ENCODE data around the gene CDK12. TPM values are rescaled to one million over a fixed set of nuclear protein-coding genes. Genes with fewer than 3 reads are reported as not detected.

The CDK12 gene
- total and polyA plus RNA-seq, 2 donors (not counting 1 experiment from before 2014, with no cell fraction given), result 19.4 to 24.9 TPM

DNA sequence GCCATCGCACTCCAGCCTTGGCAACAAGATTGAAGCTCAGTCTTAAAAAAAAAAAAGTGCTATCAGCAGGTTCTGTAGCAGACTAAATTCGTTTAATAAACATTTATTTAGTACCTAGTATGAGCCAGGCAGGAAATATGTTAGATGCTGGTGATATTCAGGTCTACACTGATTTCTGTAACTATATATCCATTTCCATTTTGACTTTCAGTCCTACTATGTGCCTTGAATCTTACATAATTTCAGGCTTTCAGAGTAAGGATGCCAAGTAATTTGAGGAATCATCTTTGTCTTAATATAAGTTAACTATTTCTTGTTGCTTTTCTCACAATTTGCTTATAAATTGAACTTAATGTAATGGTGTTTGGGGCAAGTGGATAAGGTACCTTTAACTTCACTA, 46.2 kb downstream of the CDK12 start:
- H3K4me1 ChIP-seq (ENCODE audit: control insufficient read depth, extremely low read depth, insufficient read depth, low read length), result no peaks in the 10 kb centered on the region
- no peak overlapping the region for H3K4me3 ChIP-seq (replicated peaks in 1 of 4; ENCODE audit: control extremely low read depth in 1 of 4, insufficient read depth in 1 of 4, low read depth in 3 of 4, low read length in 4 of 4)
- no peaks in the 10 kb centered on the region for H3K9me3 ChIP-seq (ENCODE audit: control insufficient read depth, insufficient read depth, low read depth, low read length)
- no peak overlapping the region for H3K9ac ChIP-seq (ENCODE audit: insufficient read depth, low read length)
- no peak overlapping the region for H2AFZ ChIP-seq (ENCODE audit: low read length)
- H3K36me3 ChIP-seq (ENCODE audit: control insufficient read depth, insufficient read depth, low read length), result peaks cover 8% of the 10 kb centered on the region
- H3K4me2 ChIP-seq (ENCODE audit: extremely low read depth, insufficient read depth, low read length), result no peak overlapping the region
- DNase-seq (ENCODE audit: low read depth in 2 of 2), result no peak
- TF ChIP-seq, protein P1, sequence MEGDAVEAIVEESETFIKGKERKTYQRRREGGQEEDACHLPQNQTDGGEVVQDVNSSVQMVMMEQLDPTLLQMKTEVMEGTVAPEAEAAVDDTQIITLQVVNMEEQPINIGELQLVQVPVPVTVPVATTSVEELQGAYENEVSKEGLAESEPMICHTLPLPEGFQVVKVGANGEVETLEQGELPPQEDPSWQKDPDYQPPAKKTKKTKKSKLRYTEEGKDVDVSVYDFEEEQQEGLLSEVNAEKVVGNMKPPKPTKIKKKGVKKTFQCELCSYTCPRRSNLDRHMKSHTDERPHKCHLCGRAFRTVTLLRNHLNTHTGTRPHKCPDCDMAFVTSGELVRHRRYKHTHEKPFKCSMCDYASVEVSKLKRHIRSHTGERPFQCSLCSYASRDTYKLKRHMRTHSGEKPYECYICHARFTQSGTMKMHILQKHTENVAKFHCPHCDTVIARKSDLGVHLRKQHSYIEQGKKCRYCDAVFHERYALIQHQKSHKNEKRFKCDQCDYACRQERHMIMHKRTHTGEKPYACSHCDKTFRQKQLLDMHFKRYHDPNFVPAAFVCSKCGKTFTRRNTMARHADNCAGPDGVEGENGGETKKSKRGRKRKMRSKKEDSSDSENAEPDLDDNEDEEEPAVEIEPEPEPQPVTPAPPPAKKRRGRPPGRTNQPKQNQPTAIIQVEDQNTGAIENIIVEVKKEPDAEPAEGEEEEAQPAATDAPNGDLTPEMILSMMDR (conservative IDR thresholded peaks at IDR 0.05 in 1 of 2, IDR thresholded peaks at IDR 0.05 in 1 of 2; ENCODE audit: low read depth in 1 of 2, low read length in 2 of 2), result no peak
- TF ChIP-seq EZH2 (IDR thresholded peaks at IDR 0.05; ENCODE audit: low read length, missing control alignments), result no peak
- no peaks in the 10 kb centered on the region for H3K79me2 ChIP-seq (ENCODE audit: control insufficient read depth, insufficient read depth, low read length)
- H3K27ac ChIP-seq (ENCODE audit: insufficient read depth, low read length), result no peak overlapping the region
- H4K20me1 ChIP-seq (ENCODE audit: control insufficient read depth, extremely low read depth, insufficient read depth, low read length), result no peaks in the 10 kb centered on the region
- H3K27me3 ChIP-seq (ENCODE audit: control insufficient read depth, insufficient read depth, low read length), result no peaks in the 10 kb centered on the region

DNA sequence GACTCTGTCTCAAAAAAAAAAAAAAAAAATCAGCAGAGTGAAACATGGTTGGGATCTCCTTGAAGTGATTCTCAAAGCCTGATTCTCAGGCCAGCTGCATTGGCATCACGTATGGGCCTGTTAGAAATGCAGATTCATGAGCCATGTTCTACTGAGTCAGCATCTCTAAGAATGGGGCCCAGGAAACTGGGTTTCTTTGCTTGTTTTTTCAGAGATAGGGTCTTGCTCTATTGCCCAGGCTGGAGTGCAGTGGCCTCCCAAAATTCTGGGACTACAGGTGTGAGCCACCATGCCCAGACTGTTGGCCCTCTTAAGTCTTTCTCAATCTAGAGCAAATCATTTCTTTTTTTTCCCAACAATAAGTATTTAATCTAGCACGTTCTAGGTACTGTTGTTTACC, 47.7 kb downstream of the CDK12 start:
- Histone ChIP-seq H3K4me1 (ENCODE audit: control insufficient read depth, extremely low read depth, insufficient read depth, low read length) (no peaks in the 10 kb centered on the region), H3K4me2 (ENCODE audit: extremely low read depth, insufficient read depth, low read length) (no peak overlapping the region), H4K20me1 (ENCODE audit: control insufficient read depth, extremely low read depth, insufficient read depth, low read length) (no peaks in the 10 kb centered on the region), H3K9ac (ENCODE audit: insufficient read depth, low read length) (no peak overlapping the region), H3K4me3 (replicated peaks in 1 of 4; ENCODE audit: control extremely low read depth in 1 of 4, insufficient read depth in 1 of 4, low read depth in 3 of 4, low read length in 4 of 4) (no peak overlapping the region), H3K27ac (ENCODE audit: insufficient read depth, low read length) (no peak overlapping the region), H3K27me3 (ENCODE audit: control insufficient read depth, insufficient read depth, low read length) (no peaks in the 10 kb centered on the region), H3K36me3 (ENCODE audit: control insufficient read depth, insufficient read depth, low read length) (peaks cover 6% of the 10 kb centered on the region), H3K79me2 (ENCODE audit: control insufficient read depth, insufficient read depth, low read length) (no peaks in the 10 kb centered on the region), H2AFZ (ENCODE audit: low read length) (no peak overlapping the region), H3K9me3 (ENCODE audit: control insufficient read depth, insufficient read depth, low read depth, low read length) (no peaks in the 10 kb centered on the region)
- TF ChIP-seq EZH2 (IDR thresholded peaks at IDR 0.05; ENCODE audit: low read length, missing control alignments), result no peak
- TF ChIP-seq, protein P1 (conservative IDR thresholded peaks at IDR 0.05 in 1 of 2, IDR thresholded peaks at IDR 0.05 in 1 of 2; ENCODE audit: low read depth in 1 of 2, low read length in 2 of 2), result no peak
- no peak for DNase-seq (ENCODE audit: low read depth in 2 of 2)

DNA sequence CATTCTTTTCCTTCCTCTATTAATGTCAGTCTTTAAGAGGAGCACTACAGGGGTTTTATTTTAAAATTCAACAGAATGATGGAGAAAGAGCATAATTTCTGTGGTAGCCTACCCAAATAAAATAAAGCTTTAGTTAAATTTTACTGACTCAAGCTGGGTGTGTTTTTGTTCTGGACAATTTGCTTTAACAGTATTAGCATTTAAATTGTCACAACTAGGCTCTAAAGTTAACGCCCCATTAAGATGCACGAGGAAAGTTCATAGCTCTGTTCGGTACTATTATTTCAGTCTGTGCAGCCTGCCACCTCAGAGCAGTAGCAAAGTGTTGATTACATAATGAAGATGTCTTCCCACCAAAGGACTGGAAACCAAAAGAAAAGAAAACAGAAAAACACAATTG, 52.0 kb downstream of the CDK12 start:
- no peak for DNase-seq (ENCODE audit: low read depth in 2 of 2)
- H3K79me2 ChIP-seq (ENCODE audit: control insufficient read depth, insufficient read depth, low read length), result no peaks in the 10 kb centered on the region
- H3K36me3 ChIP-seq (ENCODE audit: control insufficient read depth, insufficient read depth, low read length), result peaks cover 4% of the 10 kb centered on the region
- no peaks in the 10 kb centered on the region for H3K9me3 ChIP-seq (ENCODE audit: control insufficient read depth, insufficient read depth, low read depth, low read length)
- no peak overlapping the region for H3K27ac ChIP-seq (ENCODE audit: insufficient read depth, low read length)
- H3K27me3 ChIP-seq (ENCODE audit: control insufficient read depth, insufficient read depth, low read length), result no peaks in the 10 kb centered on the region
- H4K20me1 ChIP-seq (ENCODE audit: control insufficient read depth, extremely low read depth, insufficient read depth, low read length), result no peaks in the 10 kb centered on the region
- no peak overlapping the region for H3K9ac ChIP-seq (ENCODE audit: insufficient read depth, low read length)
- H3K4me3 ChIP-seq (replicated peaks in 1 of 4; ENCODE audit: control extremely low read depth in 1 of 4, insufficient read depth in 1 of 4, low read depth in 3 of 4, low read length in 4 of 4), result no peak overlapping the region
- H3K4me1 ChIP-seq (ENCODE audit: control insufficient read depth, extremely low read depth, insufficient read depth, low read length), result no peaks in the 10 kb centered on the region
- H2AFZ ChIP-seq (ENCODE audit: low read length), result no peak overlapping the region
- H3K4me2 ChIP-seq (ENCODE audit: extremely low read depth, insufficient read depth, low read length), result no peak overlapping the region
- TF ChIP-seq, protein P1 (conservative IDR thresholded peaks at IDR 0.05 in 1 of 2, IDR thresholded peaks at IDR 0.05 in 1 of 2; ENCODE audit: low read depth in 1 of 2, low read length in 2 of 2), result no peak
- TF ChIP-seq EZH2 (IDR thresholded peaks at IDR 0.05; ENCODE audit: low read length, missing control alignments), result no peak

Data from fibroblast of lung (primary cell).